ENCODE measurements around the gene XPNPEP1. TPM values are rescaled to one million over a fixed set of nuclear protein-coding genes. Genes with fewer than 3 reads are reported as not detected.

Gene XPNPEP1
- total RNA-seq, 1 donor from 2014 or later, result 85.1 TPM

- no peaks in the 10 kb centered on the region for H3K9me3 Mint-ChIP-seq
- no peaks in the 10 kb centered on the region for H3K36me3 Mint-ChIP-seq (ENCODE audit: low read depth)
- intact Hi-C loops (cut with micrococcal nuclease), result no loop called here
- no peaks in the 10 kb centered on the region for H3K4me1 Mint-ChIP-seq (ENCODE audit: low read depth)
- no peak for DNase-seq (ENCODE audit: low spot score)
- H3K4me3 Mint-ChIP-seq, result no peak overlapping the region
- H3K27ac Mint-ChIP-seq, result no peak overlapping the region
- H3K27me3 Mint-ChIP-seq (ENCODE audit: insufficient read depth), result peaks cover 3% of the 10 kb centered on the region
Measured at GRCh38 chr10:109819807-109820206, 103.5 kb downstream of the XPNPEP1 start.

Other genes starting within 250 kb of the XPNPEP1 start
- 30.1 and 36.6 TPM in 2 replicates for gene ADD3, start 84.5 kb upstream of the XPNPEP1 start, total RNA-seq